Keratinocyte (primary cell): ENCODE results near the gene ANKS1B. TPM values are rescaled to one million over a fixed set of nuclear protein-coding genes. Genes with fewer than 3 reads are reported as not detected.

Source experiments
- DNase-seq: peaks from one replicate; pipeline ENCODE4 v3.0.0-alpha.2; 2011; ENCODE audit warnings: low read depth, missing footprints, low spot score
- FAIRE-seq: peaks from 2 replicates; lab custom pipeline; 2011; peaks lifted over from hg19 to GRCh38; lab: Jason Lieb, UNC
- H2AFZ ChIP-seq: 2 replicates; pipeline ENCODE4 v1.6.0; 2012; ENCODE audit warnings: low read length, control low read depth, inconsistent platforms; ENCODE audit not compliant: control insufficient read depth
- H3K27ac ChIP-seq: 2 replicates; pipeline ENCODE4 v1.5.1; 2011; ENCODE audit warnings: low read length; ENCODE audit not compliant: control insufficient read depth, insufficient read depth
- H3K27me3 ChIP-seq: 3 replicates; pipeline ENCODE4 v1.6.0; 2011; ENCODE audit warnings: low read length; ENCODE audit not compliant: control insufficient read depth, insufficient read depth; ENCODE audit errors: extremely low read depth
- H3K36me3 ChIP-seq, 2 experiments: 2 replicates in 1 of 2; 3 replicates in 1 of 2; pipeline ENCODE4 v1.5.1; 2011; ENCODE audit warnings: low read length in 2 of 2, mild to moderate bottlenecking in 1 of 2; ENCODE audit not compliant: control insufficient read depth in 2 of 2, insufficient read depth in 2 of 2; ENCODE audit errors: extremely low read depth in 1 of 2
- H3K4me1 ChIP-seq: 3 replicates; pipeline ENCODE4 v1.5.1; 2011; ENCODE audit warnings: low read length; ENCODE audit not compliant: control insufficient read depth, insufficient read depth; ENCODE audit errors: extremely low read depth
- H3K4me2 ChIP-seq: 3 replicates; pipeline ENCODE4 v1.6.0; 2011; ENCODE audit warnings: low read depth, low read length; ENCODE audit not compliant: control insufficient read depth, insufficient read depth; ENCODE audit errors: extremely low read depth
- H3K4me3 ChIP-seq, 3 experiments: fragments of 200-600 bp in 1 of 3; sonication (generic) in 1 of 3; 2 replicates in 2 of 3; 3 replicates in 1 of 3; pipeline ENCODE4 v1.5.1; 2011 to 2016; ENCODE audit warnings: low read length in 3 of 3, mild to moderate bottlenecking in 3 of 3, control low read depth in 2 of 3, inconsistent platforms in 1 of 3, low read depth in 1 of 3, mixed read lengths in 1 of 3, mixed run types in 1 of 3, moderate library complexity in 1 of 3; ENCODE audit not compliant: control insufficient read depth in 2 of 3, insufficient read depth in 2 of 3; ENCODE audit errors: extremely low read depth in 1 of 3
- H3K79me2 ChIP-seq: 2 replicates; pipeline ENCODE4 v1.6.0; 2012; ENCODE audit warnings: low read length; ENCODE audit not compliant: control insufficient read depth, insufficient read depth
- H3K9ac ChIP-seq: 3 replicates; pipeline ENCODE4 v1.6.0; 2011; ENCODE audit warnings: low read length; ENCODE audit not compliant: control insufficient read depth, insufficient read depth; ENCODE audit errors: extremely low read depth
- H3K9me1 ChIP-seq: 3 replicates; pipeline ENCODE4 v1.6.0; 2011; ENCODE audit warnings: low read length; ENCODE audit not compliant: control insufficient read depth, insufficient read depth; ENCODE audit errors: extremely low read depth
- H3K9me3 ChIP-seq: 2 replicates; pipeline ENCODE4 v1.5.1; 2012; ENCODE audit warnings: low read depth, low read length; ENCODE audit not compliant: control insufficient read depth
- H4K20me1 ChIP-seq: 3 replicates; pipeline ENCODE4 v1.6.0; 2011; ENCODE audit warnings: low read length; ENCODE audit not compliant: control insufficient read depth, insufficient read depth; ENCODE audit errors: extremely low read depth
- CTCF ChIP-seq, 3 experiments: IDR thresholded peaks in 1 of 3; conservative IDR thresholded peaks in 1 of 3; optimal IDR thresholded peaks in 1 of 3; 2 replicates in 2 of 3; 3 replicates in 1 of 3; pipeline versions ENCODE3 to v1.5.1; 2011; ENCODE audit warnings: low read length in 3 of 3, mild to moderate bottlenecking in 3 of 3, moderate library complexity in 2 of 3, control low read depth in 1 of 3, inconsistent platforms in 1 of 3; ENCODE audit not compliant: insufficient read depth in 2 of 3; ENCODE audit errors: extremely low read depth in 1 of 3
- EZH2 ChIP-seq: IDR thresholded peaks from one replicate; pipeline ENCODE4 v1.6.1; 2012; ENCODE audit warnings: inconsistent platforms, mild to moderate bottlenecking, low read length, moderate library complexity
- dilution Hi-C: fragments of 300-500 bp; cut with MboI; formaldehyde crosslinking; loops from one replicate; pipeline ENCODE4 v1.7.0; 2020; ENCODE audit warnings: low sequenced_read_pairs; ENCODE audit not compliant: extremely low pct_ligation_motif_present
- polyA plus RNA-seq, 5 experiments: library from polyadenylated mRNA; depleted of rRNA in 3 of 5; stranded (reverse) in 3 of 5; stranded (forward) in 1 of 5; unstranded in 1 of 5; fragments of >200 nt; gene quantifications; 1 replicate in 1 of 5; 2 replicates in 3 of 5; 3 replicates in 1 of 5; pipeline versions ENCODE4 v1.2.1 to v1.2.3, GENCODE V29; 2011 to 2012; ENCODE audit warnings: missing spikeins in 2 of 5, low read depth in 1 of 5, low replicate concordance in 1 of 5

The ANKS1B gene
- polyA plus RNA-seq, 1 donor (not counting 4 experiments of a cell fraction or from before 2014, with no cell fraction given) = not detected

- H3K79me2 ChIP-seq = no peaks in the 10 kb centered on the region
- H2AFZ ChIP-seq = no peak overlapping the region
- no peaks in the 10 kb centered on the region for H3K9me1 ChIP-seq
- TF ChIP-seq EZH2 (no peak), CTCF (optimal IDR thresholded peaks at IDR 0.05 in 1 of 3, IDR thresholded peaks at IDR 0.05 in 1 of 3, conservative IDR thresholded peaks at IDR 0.05 in 1 of 3; ENCODE audit: extremely low read depth in 1 of 3, insufficient read depth in 2 of 3, low read length in 3 of 3) (no peak)
- no peak overlapping the region for H3K27ac ChIP-seq
- no peak overlapping the region for H3K9ac ChIP-seq
- H4K20me1 ChIP-seq = no peaks in the 10 kb centered on the region
- no peak for DNase-seq
- H3K9me3 ChIP-seq = no peaks in the 10 kb centered on the region
- H3K4me1 ChIP-seq = no peaks in the 10 kb centered on the region
- no peak overlapping the region for H3K4me2 ChIP-seq
- no peak overlapping the region for H3K4me3 ChIP-seq
- H3K27me3 ChIP-seq = no peaks in the 10 kb centered on the region
- no peak for FAIRE-seq
- dilution Hi-C loops = no loop called here
- H3K36me3 ChIP-seq = no peaks in the 10 kb centered on the region
These were observed 247.9 kb downstream of the ANKS1B start for GRCh38 chr12:99736760-99737269.

- Histone ChIP-seq H2AFZ (no peak overlapping the region), H3K9me1 (no peaks in the 10 kb centered on the region), H3K27me3 (no peaks in the 10 kb centered on the region), H3K4me2 (no peak overlapping the region), H3K4me1 (no peaks in the 10 kb centered on the region), H3K27ac (no peak overlapping the region), H4K20me1 (no peaks in the 10 kb centered on the region), H3K4me3 (no peak overlapping the region), H3K36me3 (no peaks in the 10 kb centered on the region), H3K9me3 (no peaks in the 10 kb centered on the region), H3K9ac (no peak overlapping the region), H3K79me2 (no peaks in the 10 kb centered on the region)
- TF ChIP-seq CTCF (optimal IDR thresholded peaks at IDR 0.05 in 1 of 3, IDR thresholded peaks at IDR 0.05 in 1 of 3, conservative IDR thresholded peaks at IDR 0.05 in 1 of 3; ENCODE audit: extremely low read depth in 1 of 3, insufficient read depth in 2 of 3, low read length in 3 of 3) = no peak
- TF ChIP-seq EZH2 = no peak
- DNase-seq = no peak
- FAIRE-seq = no peak
- dilution Hi-C loops = no loop called here
These were observed 252.6 kb downstream of the ANKS1B start for GRCh38 chr12:99732131-99732530.
